Stimulated activated naive CD4-positive, alpha-beta T cell treated with Interleukin-2 at 50 U/mL for 16 hours (primary cell): ENCODE data around the gene HNRNPA1L2.
A peak's percentile ranks its signal among the peaks of the same experiment; 100 is the strongest.
"Not testable (repeated sequence)": the region's sequence is repeated elsewhere in the genome, so short reads cannot be mapped to it uniquely, and the experiment has no call there.

Source experiments
- DNase-seq: peaks from one replicate; lab custom pipeline; 2025; lab: John Stamatoyannopoulos, UW

Gene HNRNPA1L2

DNA sequence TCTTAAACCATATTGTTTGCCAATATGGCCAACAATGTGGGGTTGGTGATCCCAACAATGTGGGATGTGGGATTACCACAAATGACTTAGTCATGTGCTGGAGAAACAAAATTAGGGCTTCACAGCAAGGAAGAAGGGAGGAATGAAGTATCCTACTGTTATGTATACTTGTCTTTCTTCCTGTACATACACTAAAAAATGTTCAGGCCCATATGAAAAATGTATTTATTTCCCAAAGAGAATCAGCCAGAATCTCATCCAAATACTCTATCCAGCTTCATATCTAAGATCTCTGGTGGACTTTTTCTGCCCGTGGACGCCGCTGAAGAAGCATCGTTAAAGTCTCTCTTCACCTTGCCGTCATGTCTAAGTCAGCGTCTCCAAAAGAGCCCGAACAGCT, at the start of gene HNRNPA1L2:
Gene HNRNPA1L2 (plus strand): TSS at position 301 of the 400 bp plus-strand sequence. CDS start 62 bp downstream, at position 363.
- no peak for DNase-seq

DNA sequence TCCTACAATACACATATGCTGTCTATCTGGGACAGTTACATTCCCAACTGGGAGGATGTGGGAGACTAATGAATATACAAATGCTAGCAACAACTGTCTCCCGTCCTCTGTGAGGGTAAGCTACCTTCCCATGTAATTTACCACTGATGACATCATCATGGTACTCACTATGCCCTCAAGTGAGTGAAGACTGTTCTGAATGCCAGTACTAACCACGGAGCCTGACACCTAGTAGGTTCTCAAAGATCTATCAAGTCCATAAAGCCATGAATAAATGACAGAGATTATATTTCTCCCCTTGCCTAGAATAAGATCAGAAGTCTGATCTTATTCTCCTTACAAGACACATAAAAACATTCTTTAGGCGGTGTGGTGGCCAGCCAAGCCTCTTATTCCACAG, 49.1 kb upstream of the HNRNPA1L2 start:
- DNase-seq, result not testable (repeated sequence)

DNA sequence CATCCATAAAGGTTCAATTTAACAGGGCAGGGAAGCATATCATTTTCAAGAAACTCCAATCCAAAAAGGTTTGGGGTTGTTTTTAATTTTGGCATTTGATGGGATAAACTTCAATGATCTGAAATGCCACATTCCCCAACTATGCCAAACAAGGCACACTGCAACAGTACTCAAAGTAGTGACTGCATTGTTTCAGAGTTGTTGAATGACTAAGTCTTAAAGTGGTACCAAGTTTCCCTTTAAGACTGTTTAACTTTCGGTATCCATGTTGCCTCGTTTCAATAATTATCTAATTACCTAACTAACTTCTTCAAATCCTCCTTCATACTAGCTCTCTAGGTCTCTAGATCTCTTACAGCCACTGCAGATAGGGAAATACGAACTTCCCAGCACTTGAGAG, 48.4 kb upstream of the HNRNPA1L2 start:
- not testable (repeated sequence) for DNase-seq

DNA sequence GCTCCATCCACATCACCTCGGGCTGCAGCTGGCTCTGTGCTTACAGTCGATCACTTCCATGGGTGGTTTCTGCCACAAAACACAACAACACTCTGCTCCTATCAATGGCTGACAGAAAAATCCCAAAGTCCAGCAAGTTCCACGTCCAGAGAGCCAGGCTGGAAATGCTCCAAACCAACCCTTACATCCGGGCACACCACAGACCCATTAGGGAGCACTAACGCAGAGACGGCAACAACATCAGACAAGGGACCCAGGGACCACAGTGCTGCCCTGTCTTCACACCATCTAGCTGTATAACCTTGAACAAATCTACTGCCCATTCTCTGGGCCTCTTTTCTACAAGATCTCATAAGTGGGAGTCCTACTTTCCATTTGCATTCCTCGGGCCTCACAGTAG, 47.9 kb upstream of the HNRNPA1L2 start:
- DNase-seq, result not testable (repeated sequence)

DNA sequence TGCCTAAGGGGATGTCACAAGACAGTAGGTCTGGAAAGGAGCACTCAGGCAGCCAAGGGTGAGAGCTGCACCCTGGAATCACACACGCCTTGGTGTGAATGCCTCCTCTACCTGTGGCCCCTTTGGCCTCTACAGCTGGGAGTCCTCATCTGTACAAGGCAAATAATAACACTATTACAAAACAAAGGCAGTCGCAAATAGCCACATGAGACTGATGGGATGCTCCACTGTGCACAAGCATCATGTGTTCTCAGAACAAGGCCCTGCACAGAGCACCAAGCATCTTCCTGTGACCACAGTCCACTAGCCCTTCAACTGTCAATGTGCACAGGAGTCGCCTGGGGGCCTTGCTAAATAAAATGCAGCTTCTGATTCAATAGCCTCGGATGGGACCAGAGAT, 44.6 kb upstream of the HNRNPA1L2 start:
- DNase-seq, result no peak

DNA sequence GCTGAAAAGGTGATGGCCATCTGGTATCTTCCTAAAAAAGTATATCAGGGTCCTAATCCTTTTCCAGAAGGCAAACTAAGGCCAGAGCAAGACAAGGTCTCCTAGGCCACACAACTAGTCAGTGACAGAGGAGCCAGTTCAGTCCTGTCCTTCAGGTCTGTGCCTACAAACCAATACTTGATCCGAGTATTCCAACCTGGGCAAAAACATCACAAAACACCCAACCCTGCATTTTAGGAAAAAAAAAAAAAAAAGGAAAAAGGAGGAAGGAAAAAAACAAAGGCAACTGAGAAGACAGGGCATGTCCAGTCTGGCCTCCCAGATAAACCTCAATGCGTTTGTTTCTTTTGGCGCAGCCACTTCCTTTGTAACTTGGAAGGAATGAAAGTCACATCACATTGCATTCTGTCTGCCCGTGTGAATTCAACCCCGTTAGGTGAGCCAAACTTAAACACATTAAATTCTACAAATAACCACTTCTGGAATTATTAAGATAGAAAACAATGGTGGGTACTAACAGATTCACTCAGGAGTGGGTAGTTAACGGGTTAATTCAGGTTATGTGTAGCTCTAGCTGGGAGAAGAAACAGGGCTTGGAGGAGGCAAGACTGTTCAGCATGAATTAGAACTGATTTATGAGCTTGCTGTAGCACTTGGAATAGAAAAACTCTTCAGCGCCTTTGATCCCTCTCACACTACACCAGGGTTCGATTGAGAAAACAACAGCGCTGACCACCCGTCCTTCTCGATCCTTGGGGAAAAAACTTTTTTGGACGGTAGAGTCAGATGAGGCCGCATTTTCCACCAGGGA, 43.0 kb upstream of the HNRNPA1L2 start:
- DNase-seq, result no peak

DNA sequence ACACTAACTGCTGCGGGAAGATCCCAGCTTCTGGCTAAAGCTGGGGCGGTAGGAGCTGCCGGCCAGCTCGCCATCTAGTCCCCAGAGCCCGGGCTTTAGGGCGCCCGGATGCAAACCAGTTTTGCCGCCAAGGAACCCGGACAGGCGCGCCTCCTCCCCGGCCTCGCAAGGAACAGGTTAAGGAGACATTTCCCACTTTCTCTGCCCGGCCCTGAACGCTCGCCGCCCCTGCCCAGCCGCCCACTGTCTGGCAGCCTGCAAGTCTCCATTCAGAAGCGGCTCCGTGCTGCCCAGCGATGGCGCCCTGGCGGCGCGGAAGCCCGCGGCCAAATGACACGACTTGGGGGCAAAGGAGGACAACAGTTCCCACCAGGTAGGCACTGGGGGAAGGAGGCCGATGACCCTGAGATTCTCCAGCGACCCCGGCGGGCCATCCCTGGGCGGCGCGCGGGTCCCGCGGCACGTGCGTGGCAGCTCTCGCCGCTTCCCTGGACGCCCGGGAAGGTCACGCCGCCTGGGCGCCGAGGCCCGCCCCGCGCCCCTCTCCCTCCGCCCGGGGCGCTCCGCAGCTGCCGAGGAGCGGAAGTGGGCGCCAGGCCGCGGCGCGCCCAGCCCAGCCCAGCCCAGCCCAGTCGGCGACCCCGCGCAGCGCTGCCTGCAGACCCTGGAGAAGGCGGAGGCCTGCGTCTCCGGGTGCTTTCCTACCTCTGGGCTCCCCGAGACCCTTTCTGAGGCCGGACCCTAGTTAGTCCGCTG, 42.2 kb upstream of the HNRNPA1L2 start:
- no peak for DNase-seq

DNA sequence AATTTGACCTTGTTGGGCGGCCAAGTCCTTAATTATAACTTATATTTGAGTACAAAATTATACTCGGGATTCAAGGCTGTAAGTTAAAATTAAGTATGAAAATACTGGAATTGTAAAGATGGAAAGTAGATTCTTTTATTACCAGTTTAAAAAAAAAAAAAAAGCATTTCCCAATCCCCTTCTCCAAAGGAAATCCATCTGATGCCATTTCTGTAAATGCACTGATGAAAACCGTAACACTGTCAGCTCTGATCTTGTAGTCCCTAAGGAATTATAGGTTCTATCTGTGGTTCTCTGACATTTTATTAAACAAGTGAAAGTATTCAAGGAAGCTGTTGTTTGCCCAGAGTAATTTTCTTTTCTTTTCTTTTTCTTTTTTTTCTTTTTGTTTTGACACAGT, 41.6 kb upstream of the HNRNPA1L2 start:
- DNase-seq, result no peak

DNA sequence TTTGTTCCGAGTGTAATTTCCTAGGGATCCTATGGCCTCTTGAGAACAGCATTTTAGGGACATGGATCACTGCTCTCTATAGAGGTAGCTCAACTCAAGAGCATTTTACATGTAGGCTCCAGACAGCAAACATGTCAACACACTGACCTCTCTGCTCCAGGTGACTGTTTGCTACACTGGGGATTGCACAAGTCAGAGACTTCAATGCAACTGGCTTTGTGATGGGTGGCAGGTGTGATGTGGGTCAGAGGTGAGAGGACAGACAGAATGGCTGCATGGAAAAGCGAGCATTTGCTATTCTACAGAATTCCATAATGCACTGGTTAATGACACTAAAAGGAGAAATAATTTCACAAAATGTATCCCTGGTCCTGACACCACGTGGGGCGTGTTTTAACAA, 38.9 kb upstream of the HNRNPA1L2 start:
- DNase-seq, result not testable (repeated sequence)

DNA sequence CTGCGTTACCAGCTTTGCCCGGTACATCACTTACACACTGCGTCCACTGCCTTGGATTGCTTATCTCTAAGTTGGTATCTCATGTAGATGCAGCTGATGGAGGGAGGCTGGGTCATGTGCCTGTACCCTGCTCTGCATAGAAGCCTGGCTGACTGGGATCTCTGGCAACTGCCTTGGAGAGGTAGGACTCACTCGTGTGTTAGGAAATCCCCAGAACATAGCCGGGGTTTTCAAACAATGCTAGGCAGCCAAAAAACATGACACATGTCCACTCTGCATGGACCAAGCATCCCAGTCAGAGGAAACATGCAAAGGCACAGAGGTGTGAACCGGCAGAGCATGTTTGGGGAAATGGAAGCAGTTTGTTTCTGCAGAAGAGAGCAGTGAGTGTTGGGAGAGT, 36.1 kb upstream of the HNRNPA1L2 start:
- not testable (repeated sequence) for DNase-seq

DNA sequence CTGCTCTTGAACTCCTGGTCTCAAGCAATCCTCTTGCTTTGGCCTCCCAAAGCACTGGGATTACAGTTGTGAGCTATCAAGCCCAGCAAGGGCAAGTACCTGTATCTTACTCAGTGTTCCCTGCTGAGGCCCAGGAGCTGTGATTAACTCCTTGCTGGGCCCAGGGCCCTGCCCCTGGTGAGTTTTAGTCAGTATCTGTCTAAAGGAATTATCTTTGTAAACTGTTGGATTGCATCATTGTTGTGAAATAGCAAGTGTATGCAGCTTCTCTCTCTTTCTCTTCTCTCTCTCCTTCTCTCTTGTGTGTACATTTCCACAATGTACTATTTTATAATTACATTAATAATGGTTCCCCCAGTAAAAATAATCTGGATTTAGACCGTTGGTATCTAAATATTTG, 35.4 kb upstream of the HNRNPA1L2 start:
- not testable (repeated sequence) for DNase-seq

DNA sequence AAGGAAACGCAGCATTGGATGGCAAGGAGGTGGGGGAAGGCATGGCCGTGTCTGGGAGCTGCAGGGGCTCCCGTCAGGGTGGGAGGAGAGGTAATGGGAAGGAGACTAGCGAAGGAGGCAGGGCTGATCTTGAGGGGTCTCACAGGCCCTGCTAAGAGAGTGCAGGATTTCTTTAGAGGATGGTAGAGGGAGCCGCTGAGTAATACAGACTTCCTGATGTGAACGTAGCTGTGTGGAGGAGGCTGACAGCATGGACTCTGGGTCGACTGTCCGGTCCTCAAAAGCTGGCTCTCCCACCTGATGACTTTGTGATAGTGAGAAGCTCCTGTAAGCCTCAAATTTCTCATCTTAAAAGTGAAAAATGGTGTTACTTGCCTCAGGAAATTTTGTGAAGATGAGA, 34.0 kb upstream of the HNRNPA1L2 start:
- not testable (repeated sequence) for DNase-seq

DNA sequence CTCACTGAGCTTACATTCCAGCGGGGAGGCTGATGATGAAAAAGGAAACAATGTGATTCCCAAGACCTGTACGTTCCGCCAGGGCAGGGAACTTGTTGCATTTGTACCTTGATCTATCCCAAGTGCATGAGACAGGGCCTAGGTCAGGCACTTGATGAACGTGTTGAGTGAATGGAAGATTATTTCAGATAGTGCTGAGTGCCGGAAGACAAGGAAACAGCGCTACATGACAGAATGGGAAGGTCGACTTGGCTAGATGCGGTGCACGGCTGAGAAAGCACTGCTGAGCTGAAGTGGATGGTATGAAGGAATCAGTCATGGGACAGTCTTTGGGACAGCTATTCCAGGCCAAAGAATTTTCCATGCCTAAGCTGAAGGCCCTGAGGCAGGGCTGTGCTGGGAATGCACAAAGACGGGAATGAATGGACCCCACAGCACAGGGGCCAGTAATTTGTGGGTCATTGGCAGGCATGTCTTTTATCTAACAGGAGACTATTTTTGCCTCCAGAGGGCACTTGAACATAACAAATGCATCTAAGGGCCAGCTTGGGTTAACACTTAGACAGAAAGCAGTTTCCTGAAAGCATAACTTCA, 33.1 kb upstream of the HNRNPA1L2 start:
- not testable (repeated sequence) for DNase-seq

DNA sequence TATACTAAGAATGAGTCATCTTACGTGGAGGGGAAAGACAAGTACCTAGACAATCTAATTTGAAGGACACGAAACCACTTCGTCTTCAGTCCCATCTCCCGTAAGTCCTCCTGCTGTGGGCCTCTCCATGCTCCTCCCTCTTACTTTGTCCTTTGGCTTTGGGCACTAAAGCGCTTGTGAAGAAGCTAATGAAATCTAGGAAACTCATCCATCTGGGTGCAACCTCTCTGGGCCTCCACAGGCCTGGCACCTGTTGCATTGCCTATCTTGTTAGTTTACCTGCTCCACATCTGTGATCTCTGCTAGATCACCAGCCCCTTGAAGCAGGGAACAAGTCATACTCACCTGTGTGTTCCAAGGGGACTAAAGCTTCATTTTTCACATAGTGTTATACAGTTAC, 32.1 kb upstream of the HNRNPA1L2 start:
- DNase-seq, result not testable (repeated sequence)

DNA sequence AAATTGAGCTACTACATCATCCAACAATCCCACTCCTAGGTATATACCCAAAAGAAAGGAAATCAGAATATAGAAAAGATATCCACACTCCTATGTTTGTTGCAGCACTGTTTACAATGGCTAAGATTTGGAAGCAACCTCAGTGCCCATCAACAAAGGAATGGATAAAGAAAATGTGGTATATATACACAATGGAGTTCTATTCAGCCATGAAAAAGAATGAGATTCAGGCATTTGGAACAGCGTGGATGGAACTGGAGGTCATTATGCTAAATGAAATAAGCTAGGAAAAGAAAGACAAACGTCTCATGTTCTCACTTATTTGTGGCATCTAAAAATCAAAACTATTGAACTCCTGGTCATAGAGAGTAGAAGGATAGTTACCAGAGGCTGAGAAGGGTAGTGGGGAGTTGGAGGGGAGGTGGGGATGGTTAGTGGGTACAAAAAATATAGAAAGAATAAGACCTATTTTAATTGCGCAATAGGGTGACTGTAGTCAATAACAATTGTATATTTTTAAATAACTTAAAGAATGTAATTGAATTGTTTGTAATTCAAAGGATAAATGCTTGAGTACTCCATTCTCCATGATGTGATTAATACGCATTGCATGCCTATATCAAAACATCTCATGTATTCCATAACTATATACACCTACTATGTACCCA, 27.0 kb upstream of the HNRNPA1L2 start:
- DNase-seq, result no peak

DNA sequence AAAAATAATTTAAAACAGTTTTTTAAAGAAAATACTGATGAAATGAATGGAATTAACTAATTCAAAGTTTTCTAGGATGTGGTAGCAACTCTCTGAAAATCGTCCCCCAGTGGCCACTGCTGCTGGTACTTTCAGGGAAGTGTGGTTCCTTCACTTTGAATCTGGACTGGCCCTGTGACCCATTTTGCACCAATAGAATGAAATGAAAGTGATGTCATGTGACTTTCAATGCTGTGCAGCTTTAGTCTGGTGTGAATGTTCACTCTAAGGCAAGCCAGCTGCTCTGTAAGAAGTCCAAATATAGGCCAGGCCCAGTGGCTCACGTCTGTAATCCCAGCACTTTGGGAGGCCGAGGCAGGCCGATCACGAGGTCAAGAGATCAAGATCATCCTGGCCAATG, 26.4 kb upstream of the HNRNPA1L2 start:
- DNase-seq, result no peak

DNA sequence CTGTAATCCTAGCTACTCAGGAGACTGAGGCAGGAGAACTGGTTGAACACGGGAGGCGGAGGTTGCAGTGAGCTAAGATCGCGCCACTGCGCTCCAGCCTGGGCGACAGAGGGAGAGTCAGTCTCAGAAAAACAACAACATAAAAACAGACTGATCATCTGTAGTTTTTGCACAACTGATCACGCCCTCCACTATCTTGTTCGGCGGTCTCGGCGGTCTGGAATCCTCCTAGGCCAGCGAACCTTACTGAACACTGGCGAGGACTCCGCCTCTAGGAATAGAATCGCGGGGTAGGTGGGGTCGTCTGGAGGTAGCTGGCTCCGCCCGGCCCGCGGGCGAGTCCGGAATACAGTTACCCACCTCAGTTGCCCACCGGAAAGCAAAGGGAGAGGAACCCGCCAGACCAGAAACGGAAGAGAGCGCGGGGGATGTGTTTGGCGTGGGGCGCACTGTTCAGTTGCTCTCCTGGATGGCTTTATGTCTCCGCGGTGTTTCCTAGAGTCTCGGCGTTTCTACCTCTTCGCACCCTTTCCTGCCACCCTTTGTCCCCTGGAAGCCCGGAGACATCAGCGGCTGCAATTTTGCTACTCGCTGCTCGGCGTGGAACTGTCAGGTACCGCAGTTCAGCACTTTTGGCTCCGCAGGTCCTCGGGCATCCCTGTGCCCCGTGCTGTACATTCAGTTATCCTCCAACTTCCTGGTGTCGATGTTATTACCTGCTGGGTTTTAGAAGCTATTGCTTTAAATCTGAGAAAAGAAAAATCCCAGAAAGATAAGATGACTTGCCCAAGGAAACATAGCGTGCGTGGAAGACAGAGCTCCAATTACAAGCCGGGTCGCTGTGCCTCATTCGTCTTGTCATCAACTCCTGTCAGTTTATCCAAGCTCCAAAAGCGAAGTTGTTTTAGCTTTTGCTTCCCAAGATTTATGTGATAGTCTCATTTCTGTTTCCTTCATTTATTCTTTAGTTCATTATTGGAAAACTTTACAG, 24.9 kb upstream of the HNRNPA1L2 start:
- DNase-seq, result peak; percentile 82

DNA sequence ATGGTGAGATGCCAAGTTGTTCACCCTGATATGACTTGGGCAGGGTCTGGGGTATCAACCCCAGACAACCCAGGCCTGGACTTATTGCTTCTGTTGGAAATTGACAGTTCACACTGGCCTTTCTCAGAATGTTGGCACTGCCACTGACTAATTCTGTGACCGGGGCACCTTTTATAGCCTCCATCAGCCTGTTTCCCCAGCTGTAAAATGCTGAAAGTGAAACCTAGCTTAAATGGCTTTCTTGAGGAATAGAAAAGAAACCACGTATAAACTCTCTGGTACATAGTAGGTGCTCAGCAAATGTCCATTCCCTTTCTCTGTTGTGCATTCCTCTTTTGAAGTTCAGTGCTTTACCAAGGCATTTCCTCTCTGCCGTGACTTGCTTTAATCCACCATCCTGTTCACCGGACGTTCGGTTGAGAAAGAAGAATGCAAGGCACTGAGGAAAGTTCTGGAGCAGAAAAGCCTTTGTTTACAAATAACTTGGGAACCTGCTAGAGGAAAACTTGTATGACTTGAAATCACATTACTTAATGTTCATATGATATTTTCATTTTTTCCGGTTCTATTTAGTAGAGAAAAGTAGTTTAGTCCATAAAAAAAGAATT, 11.0 kb upstream of the HNRNPA1L2 start:
- not testable (repeated sequence) for DNase-seq

DNA sequence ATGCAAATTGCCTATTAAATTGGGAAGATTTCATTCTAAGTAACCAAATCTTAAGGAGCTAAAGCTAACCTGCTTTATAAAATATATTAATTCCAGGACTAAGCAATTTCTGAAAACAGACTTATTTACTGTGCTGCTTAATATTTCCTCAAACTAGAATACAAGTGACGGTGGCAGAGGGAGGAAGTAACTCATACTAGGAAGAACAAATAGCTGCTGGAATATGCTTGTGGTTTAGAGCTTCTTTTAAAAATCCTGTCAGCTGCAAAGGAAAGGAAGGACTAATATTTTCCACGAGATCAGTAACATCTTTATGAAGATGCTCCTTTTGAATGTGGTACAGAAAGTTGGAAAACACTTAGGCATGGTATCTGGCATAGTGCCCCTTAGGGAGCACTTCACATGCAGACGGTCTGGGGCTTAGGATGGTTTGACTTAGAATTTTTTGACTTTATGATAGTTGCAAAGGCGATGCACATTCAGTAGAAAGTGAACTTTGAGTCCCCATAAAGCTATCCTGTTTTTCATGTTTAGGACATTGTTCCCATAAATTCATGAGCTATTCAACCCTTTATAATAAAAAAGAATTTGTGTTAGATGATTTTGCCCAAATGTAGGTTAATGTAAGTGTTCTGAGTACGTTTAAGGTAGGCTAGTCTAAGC, 3.4 kb upstream of the HNRNPA1L2 start:
- DNase-seq, result no peak

DNA sequence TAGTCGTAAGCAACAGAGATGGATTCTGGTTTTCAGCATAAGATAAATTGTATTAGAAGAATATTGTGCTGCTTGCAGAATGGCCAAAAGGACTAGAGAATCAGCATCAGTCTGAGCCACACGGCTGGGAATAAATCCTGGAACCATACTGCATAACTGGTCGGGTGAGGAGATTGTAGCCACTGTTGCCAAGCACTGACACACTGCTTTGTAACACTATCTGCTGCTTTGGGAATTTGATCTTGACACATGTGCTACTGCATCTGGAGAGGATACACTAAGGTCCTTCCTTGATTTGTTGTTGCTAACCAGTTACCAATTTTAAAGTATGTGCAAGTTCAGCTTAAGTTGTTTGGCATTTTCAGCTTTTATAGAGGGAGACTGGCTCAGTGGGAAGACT, 1.9 kb downstream of the HNRNPA1L2 start:
- no peak for DNase-seq
